DMS79 treated with DMSO at 0.1 percent for 48 hours (cell line): ENCODE data around the gene EXOC6B.
"Not testable (repeated sequence)": the region's sequence is repeated elsewhere in the genome, so short reads cannot be mapped to it uniquely, and the experiment has no call there.

Experiments used
- DNase-seq: peaks from one replicate; lab custom pipeline; 2025; lab: John Stamatoyannopoulos, UW

EXOC6B gene

GRCh38 chr2:72604468-72604867 is 221.4 kb downstream of the EXOC6B start:
- no peak for DNase-seq

- DNase-seq: no peak
These were observed 222.4 kb downstream of the EXOC6B start for GRCh38 chr2:72603481-72603880.

GRCh38 chr2:72602711-72603110 is 223.1 kb downstream of the EXOC6B start:
- no peak for DNase-seq

DNA sequence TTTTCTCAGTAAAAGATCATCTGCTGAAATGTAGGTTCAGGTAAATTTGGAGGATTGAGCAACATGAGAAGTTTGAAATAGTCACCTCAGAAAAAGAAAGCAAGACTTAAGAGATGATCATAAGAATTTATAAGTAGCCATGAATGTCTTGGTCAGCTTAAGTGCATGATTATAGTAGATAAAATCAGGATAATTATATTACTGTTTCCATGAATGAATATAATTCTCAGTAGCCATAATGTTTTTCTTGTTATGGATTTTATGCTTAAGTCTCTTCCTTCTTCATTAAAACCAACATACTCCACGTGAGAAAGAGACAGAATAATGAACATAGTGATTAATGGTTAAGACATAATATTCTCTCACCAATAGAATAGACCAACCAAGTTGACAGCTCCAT is 223.7 kb downstream of the EXOC6B start:
- no peak for DNase-seq

DNA sequence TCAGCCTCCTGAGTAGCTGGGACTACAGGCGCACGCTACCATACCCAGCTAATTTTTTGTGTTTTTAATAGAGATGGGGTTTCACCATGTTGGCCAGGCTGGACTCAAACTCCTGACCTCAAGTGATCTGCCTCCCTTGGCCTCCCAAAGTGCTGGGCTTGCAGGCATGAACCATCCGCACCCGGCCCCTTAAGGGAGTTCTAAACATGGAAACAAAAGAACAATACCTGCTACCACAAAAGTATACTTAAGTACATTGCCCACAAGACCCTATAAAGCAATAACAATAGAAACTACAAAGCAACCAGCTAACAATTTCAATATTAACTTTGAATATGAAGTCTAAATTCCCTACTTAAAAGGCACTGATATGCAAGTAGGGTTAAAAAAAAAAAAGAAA is 242.0 kb downstream of the EXOC6B start:
- DNase-seq: not testable (repeated sequence)

DNA sequence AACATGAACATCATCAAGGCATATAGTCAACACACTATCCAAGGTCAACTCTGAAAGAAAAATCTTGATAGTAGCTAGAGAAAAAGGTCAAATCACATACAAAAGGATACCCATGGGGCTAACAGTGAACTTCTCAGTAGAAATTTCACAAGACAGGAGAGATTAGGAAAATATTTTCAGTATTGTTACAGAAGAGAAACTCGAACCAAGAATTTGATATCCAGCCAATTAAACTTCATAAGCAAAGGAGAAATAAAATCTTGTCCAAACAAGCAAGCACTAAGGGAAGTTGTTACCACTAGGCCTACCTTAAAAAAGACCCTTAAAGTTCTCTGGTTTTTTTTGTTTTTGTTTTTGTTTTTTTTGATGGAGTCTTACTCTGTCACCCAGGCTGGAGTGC is 242.5 kb downstream of the EXOC6B start:
- DNase-seq: no peak

DNA sequence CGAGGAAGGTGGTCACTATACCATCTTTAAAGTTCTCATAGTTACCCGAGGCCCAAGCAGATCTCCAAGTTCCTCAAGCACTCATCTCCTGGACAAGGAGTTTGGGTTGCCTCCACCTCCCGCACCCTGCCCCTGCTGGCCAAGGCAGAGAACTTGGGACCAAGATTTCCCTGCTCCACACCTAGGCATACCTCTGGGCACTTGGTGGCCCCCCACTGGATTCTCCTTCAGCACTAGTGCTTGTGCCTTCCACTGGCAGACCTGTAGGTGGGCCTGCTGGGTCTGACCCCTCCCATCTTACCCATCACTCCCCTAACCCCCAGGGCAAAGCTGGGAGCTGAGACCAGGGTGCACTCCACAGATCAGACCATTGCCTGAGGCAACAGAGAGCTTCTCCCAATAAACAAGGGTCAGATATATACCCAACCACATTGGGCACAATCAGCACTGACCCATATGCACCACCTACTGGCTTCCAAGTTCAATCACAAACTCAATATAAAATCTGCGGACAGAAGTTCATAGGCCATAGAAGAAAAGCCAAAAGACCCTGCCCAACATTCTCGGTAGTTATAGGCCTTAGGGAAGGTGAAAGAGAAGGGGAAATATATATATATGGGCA is 244.2 kb downstream of the EXOC6B start:
- no peak for DNase-seq

GRCh38 chr2:72579591-72580180 is 246.1 kb downstream of the EXOC6B start:
- DNase-seq: peak; percentile 72

DNA sequence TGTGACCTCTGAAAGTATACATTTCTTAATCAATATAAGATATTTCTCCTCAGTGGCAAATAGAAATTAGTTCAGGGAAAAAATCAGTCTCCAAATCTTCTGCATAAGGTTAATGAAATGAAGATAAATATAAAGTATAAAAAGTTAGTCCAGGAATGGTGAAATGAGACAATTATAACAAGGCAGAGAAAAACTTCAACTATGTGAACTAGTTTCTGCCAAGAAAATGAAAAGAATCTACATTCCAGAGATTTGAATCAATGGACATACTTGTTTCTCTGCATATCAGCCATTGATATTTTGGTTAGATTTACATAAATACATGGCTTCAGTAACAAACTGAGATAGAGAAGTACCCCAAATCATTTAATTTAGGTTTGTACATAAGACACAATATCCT is 249.0 kb downstream of the EXOC6B start:
- no peak for DNase-seq

GRCh38 chr2:72576459-72576858 is 249.4 kb downstream of the EXOC6B start:
- DNase-seq: no peak

GRCh38 chr2:72574886-72575285 is 250.9 kb downstream of the EXOC6B start:
- no peak for DNase-seq

DNA sequence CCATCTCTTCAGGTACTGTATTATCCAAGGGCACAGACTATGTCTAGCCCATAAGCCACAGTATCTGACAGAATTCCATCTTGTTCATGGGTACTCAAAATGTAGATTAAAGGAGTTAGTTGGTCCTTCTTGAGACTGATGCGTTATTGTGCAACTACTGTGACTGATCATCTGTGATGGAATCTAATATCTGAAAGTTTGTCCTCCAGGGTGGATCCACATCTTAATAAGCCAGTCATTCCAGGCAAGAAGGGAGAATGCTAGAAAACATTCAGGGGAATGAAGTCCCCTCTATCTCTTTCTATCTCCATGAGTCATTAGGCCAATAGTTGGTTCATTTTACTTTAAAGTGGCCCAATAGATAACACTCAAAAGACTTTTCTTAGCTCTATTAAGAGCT is 252.6 kb downstream of the EXOC6B start:
- no peak for DNase-seq

GRCh38 chr2:72572501-72572900 is 253.3 kb downstream of the EXOC6B start:
- DNase-seq: no peak

GRCh38 chr2:72570413-72570812 is 255.4 kb downstream of the EXOC6B start:
- DNase-seq: no peak

DNA sequence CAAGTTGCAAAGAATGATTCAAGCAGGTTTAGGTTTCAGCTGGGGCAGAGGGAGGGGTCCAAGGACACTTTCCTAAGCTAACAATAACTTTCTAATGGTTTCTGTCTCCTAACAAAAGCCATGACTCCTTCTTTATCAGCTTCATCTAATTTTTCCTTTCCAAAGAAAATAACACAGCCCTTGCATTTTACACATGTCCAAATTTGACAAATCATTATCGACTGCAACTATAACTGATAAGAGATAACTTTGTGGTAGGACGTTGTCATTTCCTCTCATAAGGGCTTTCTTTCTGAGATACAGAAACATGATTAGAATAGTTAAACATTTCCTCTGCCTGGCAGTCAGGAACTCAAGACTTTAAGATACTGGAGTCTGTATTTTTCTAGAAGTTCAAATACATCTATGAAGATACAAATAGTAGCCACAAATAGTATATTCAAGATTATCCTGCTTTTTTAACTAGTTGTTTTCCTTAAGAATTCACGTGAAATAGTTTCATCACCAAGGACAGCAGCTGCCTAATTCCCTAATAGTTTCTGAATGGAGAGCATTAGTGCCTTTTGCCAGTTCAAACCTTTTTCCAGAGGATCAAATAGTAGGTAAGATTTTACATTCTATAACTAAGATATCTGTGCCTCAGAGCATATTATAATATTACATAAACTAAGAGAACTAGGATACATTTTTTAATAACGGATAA is 263.2 kb downstream of the EXOC6B start:
- no peak for DNase-seq

DNA sequence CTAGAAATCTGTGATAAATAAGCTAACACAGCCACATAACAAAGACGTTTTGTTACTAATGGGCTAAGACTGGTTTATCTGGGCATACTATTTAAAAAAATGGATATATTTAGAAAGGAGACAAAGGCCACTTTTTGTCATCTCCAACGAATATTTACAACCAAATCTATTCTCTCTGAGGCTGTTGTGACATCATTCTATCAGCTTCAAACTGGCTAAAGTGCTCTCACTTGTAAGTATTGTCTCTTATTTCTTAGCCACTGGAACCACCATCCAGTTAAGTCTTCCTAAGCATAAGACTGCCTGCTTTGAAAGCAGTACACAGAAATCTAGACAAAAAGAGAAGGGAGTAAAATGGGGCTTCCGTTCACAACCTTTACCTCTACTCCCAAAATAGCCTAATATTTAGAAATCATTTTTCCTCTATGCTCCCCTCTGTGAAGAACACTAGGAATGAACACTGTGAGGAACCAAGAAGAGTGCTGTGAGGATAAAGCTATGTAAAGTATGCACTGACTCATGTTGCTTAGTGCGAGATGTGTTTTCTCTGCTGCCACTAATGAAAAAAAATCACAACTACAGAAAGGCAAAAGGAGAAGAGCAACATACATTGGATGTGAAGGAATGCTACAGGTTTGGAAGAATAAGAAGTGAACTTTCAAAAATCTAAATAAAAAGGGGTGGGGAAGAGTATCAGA is 264.1 kb downstream of the EXOC6B start:
- no peak for DNase-seq

DNA sequence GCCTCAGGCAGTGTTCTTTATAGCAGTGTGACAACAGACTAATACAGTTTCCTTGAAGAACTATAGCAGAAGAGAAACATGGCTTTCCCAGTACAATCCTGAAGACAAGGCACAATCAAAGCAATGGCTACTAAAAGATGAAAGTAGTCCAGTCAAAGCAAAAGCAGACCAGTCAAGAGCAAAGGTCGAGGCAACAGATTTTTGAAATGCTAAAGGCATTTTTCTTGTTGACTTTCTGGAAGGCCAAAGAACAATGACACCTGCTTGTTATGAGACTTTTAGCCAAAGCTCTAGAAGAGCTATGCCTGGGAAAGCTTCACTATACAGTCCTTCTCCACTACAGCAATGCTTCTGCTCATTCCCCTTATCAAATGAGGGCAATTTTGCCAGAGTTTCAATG is 269.9 kb downstream of the EXOC6B start:
- no peak for DNase-seq

DNA sequence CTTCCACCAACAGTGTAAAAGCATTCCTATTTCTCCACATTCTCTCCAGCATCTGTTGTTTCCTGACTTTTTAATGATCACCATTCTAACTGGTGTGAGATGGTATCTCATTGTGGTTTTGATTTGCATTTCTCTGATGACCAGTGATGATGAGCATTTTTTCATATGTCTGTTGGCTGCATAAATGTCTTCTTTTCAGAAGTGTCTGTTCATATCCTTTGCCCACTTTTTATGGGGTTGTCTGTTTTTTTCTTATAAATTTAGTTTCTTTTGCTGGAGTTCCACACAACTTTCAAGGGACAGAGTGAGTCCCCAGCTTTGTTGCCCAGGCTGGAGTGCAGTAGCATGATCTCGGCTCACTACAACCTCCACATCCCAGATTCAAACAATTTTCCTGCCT is 270.5 kb downstream of the EXOC6B start:
- DNase-seq: not testable (repeated sequence)

- DNase-seq: not testable (repeated sequence)
These were observed 270.9 kb downstream of the EXOC6B start for GRCh38 chr2:72554910-72555309.

DNA sequence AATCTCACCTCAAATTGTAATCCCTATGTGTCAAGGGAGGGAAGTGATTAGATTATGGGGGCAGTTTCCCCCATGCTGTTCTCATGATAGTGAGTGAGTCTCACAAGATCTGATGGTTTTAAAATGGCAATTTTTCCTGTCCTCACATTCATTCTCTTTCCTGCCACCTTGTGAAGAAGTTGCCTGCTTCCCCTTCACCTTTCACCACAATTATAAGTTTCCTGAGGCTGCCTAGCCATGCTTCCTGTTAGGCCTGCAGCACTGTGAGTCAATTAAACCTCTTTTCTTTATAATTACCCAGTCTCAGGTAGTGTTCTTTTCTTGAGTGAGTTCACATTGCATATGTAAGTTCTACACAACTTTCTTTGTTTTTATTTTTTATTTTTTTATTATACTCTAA is 271.5 kb downstream of the EXOC6B start:
- no peak for DNase-seq

GRCh38 chr2:72548081-72548764 is 277.6 kb downstream of the EXOC6B start:
- DNase-seq: no peak

GRCh38 chr2:72545790-72546189 is 280.0 kb downstream of the EXOC6B start:
- DNase-seq: no peak
